PC-9 (cell line): ENCODE data around the gene KIAA0232. TPM values are rescaled to one million over a fixed set of nuclear protein-coding genes. Genes with fewer than 3 reads are reported as not detected.
"Not testable (repeated sequence)": the region's sequence is repeated elsewhere in the genome, so short reads cannot be mapped to it uniquely, and the experiment has no call there.

Experiments
- BruUV-seq: library from RNA; stranded (reverse); fragments of 400-500 nt; replicated peaks from 2 replicates; lab custom pipeline; 2021; lab: Mats Ljungman, UMichigan
- CTCF ChIA-PET: fragments of 300-600 bp; sonication (Branson Sonifier 250); formaldehyde crosslinking; loops from one replicate; lab custom pipeline; 2022; ENCODE audit warnings: antibody characterized with exemption; lab: Charles Lee
- POLR2A ChIA-PET: fragments of 300-600 bp; sonication (Branson Sonifier 250); formaldehyde crosslinking; loops from one replicate; lab custom pipeline; 2022; ENCODE audit warnings: antibody characterized with exemption; ENCODE audit not compliant: unreplicated experiment; lab: Charles Lee
- DNase-seq, 2 experiments: peaks; one replicate each; pipeline versions ENCODE4 v3.0.0 to v3.0.0-alpha.2; 2015 to 2022; ENCODE audit warnings: mixed read lengths in 1 of 2
- H2AFZ ChIP-seq: fragments of 200-600 bp; sonication (generic); 2 replicates; pipeline ENCODE4 v1.8.1; 2017; ENCODE audit warnings: antibody characterized with exemption
- H3F3A ChIP-seq: fragments of 200-600 bp; sonication (generic); 2 replicates; pipeline ENCODE4 v1.8.1; 2017; ENCODE audit warnings: antibody characterized with exemption, mild to moderate bottlenecking, low read depth; ENCODE audit not compliant: insufficient read depth
- H3K27ac ChIP-seq: fragments of 200-600 bp; sonication (generic); 2 replicates; pipeline ENCODE4 v1.6.1; 2016; ENCODE audit warnings: mixed run types
- H3K27me3 ChIP-seq: fragments of 200-600 bp; sonication (generic); 2 replicates; pipeline ENCODE4 v1.6.1; 2016; ENCODE audit warnings: low read depth, mixed run types; ENCODE audit not compliant: insufficient read depth
- H3K36me3 ChIP-seq: fragments of 200-600 bp; sonication (generic); 2 replicates; pipeline ENCODE4 v1.6.1; 2016; ENCODE audit warnings: low read depth, mixed run types
- H3K4me1 ChIP-seq: fragments of 200-600 bp; sonication (generic); replicated peaks from 2 replicates; pipeline ENCODE4 v1.6.1; 2016; ENCODE audit warnings: mixed run types; ENCODE audit not compliant: insufficient read depth
- H3K4me2 ChIP-seq: fragments of 200-600 bp; sonication (generic); 2 replicates; pipeline ENCODE4 v1.6.1; 2017; ENCODE audit warnings: mixed run types
- H3K4me3 ChIP-seq: fragments of 200-600 bp; sonication (generic); 2 replicates; pipeline ENCODE4 v1.6.1; 2016; ENCODE audit warnings: mixed run types
- H3K79me2 ChIP-seq: fragments of 200-600 bp; sonication (generic); 2 replicates; pipeline ENCODE4 v1.6.1; 2017; ENCODE audit warnings: low read depth, mixed run types
- H3K9me2 ChIP-seq: fragments of 200-600 bp; sonication (generic); 2 replicates; pipeline ENCODE4 v1.8.1; 2017; ENCODE audit warnings: mild to moderate bottlenecking; ENCODE audit not compliant: insufficient read depth
- H3K9me3 ChIP-seq: fragments of 200-600 bp; sonication (generic); 2 replicates; pipeline ENCODE4 v1.8.1; 2016; ENCODE audit warnings: low read depth; ENCODE audit not compliant: insufficient read depth
- H4K20me1 ChIP-seq: fragments of 200-600 bp; sonication (generic); 2 replicates; pipeline ENCODE4 v1.8.1; 2017; ENCODE audit not compliant: insufficient read depth
- CTCF ChIP-seq: fragments of 200-600 bp; sonication (generic); conservative IDR thresholded peaks from 2 replicates; pipeline ENCODE4 v1.6.1; 2017; ENCODE audit warnings: mixed run types, antibody characterized with exemption, mild to moderate bottlenecking, moderate library complexity
- EZH2 ChIP-seq: fragments of 200-600 bp; sonication (generic); IDR thresholded peaks from 2 replicates; pipeline ENCODE4 v1.8.0; 2017; ENCODE audit warnings: antibody characterized with exemption, low read depth
- intact Hi-C: fragments of 100-400 bp; cut with micrococcal nuclease; formaldehyde crosslinking; loops from one replicate; pipeline ENCODE4 v1.10.0; 2022; ENCODE audit not compliant: unreplicated experiment
- total RNA-seq: library from RNA; stranded (reverse); gene quantifications from 2 replicates; pipeline ENCODE4 v1.2.3, GENCODE V29; 2021

Gene KIAA0232
- total RNA-seq, 1 experiment from 2014 or later: 24.7 TPM

GRCh38 chr4:6783111-6783981 is 819 bp downstream of the KIAA0232 start:
- Histone ChIP-seq H3K4me3 (peak overlapping the region; percentile 94), H3K4me2 (peak overlapping the region; percentile 95), H3K4me1 (peaks cover 41% of the 10 kb centered on the region), H3K27me3 (no peaks in the 10 kb centered on the region), H3K9me3 (no peaks in the 10 kb centered on the region), H3K36me3 (no peaks in the 10 kb centered on the region; the same call in 1 of the 2 replicates), H4K20me1 (peaks cover 44% of the 10 kb centered on the region), H3K9me2 (no peaks in the 10 kb centered on the region), H3F3A (peaks cover 18% of the 10 kb centered on the region; the same call in 1 of the 2 replicates), H2AFZ (0 out of 2 replicates have a peak overlapping the region, but pooled peaks have one; percentile 73), H3K27ac (peak overlapping the region; percentile 75), H3K79me2 (peaks cover 52% of the 10 kb centered on the region)
- BruUV-seq: TSS peak; percentile 48
- intact Hi-C loops: loop anchor here (2.0 to 5.0 kb wide), 3 partner anchors 63 to 284 kb away; partner anchors contain the start of gene GRPEL1
- POLR2A ChIA-PET: interaction anchor here (0.7 kb wide), 1 partner anchor 13 kb away, joined by 3 read pairs; no protein-coding TSS in a partner anchor
- TF ChIP-seq EZH2 (no peak), CTCF (no peak)
- peak; percentile 59 to 91 for DNase-seq
- CTCF ChIA-PET: interaction anchor here (0.6 kb wide), 1 partner anchor 100 kb away, joined by 3 read pairs; no protein-coding TSS in a partner anchor

- no peak for DNase-seq
- Histone ChIP-seq H3K4me3 (no peak overlapping the region), H3K4me2 (no peak overlapping the region), H4K20me1 (peaks cover 57% of the 10 kb centered on the region), H3K36me3 (no peaks in the 10 kb centered on the region; the same call in 1 of the 2 replicates), H3K4me1 (peaks cover 22% of the 10 kb centered on the region), H3F3A (peaks cover 11% of the 10 kb centered on the region; the same call in 1 of the 2 replicates), H3K27me3 (no peaks in the 10 kb centered on the region), H3K27ac (no peak overlapping the region), H3K9me3 (no peaks in the 10 kb centered on the region), H3K79me2 (peaks cover 72% of the 10 kb centered on the region), H2AFZ (no peak overlapping the region), H3K9me2 (no peaks in the 10 kb centered on the region)
- ChIA-PET CTCF (interaction anchor here (0.6 kb wide), 1 partner anchor 88 kb away, joined by 3 read pairs; no protein-coding TSS in a partner anchor), POLR2A (interaction anchor here (0.6 to 0.7 kb wide), 2 partner anchors 974 to 1742 kb away, joined by 3 to 9 read pairs; no protein-coding TSS in a partner anchor)
- TF ChIP-seq CTCF: no peak
- no peak for TF ChIP-seq EZH2
- no TSS peak for BruUV-seq
- intact Hi-C loops: no loop called here
Observed at GRCh38 chr4:6785572-6785925, 3.0 kb downstream of the KIAA0232 start.

- no TSS peak for BruUV-seq
- H4K20me1 ChIP-seq: peaks cover 65% of the 10 kb centered on the region
Observed at GRCh38 chr4:6788123-6788522, 5.6 kb downstream of the KIAA0232 start.

GRCh38 chr4:6791245-6791644 is 8.7 kb downstream of the KIAA0232 start:
- POLR2A ChIA-PET, H3F3A ChIP-seq, CTCF ChIA-PET, H3K9me3 ChIP-seq, H3K4me1 ChIP-seq, H3K36me3 ChIP-seq, H2AFZ ChIP-seq, H3K27ac ChIP-seq, H3K4me3 ChIP-seq, H3K27me3 ChIP-seq, H3K9me2 ChIP-seq, intact Hi-C loops, H3K4me2 ChIP-seq, BruUV-seq, DNase-seq: not testable (repeated sequence)
- Histone ChIP-seq H3K79me2 (peaks cover 97% of the 10 kb centered on the region), H4K20me1 (peaks cover 59% of the 10 kb centered on the region)

More at GRCh38 chr4:6788123-6788522, 5.6 kb downstream of the KIAA0232 start:
- ChIA-PET POLR2A (interaction anchor here (0.6 kb wide), 1 partner anchor 93 kb away, joined by 4 read pairs; no protein-coding TSS in a partner anchor), CTCF (no interaction called here)
- no peak for DNase-seq
- peaks cover 8% of the 10 kb centered on the region; the same call in 1 of the 2 replicates for H3K4me1 ChIP-seq
- no peak overlapping the region for H3K4me2 ChIP-seq
- H3K36me3 ChIP-seq: no peaks in the 10 kb centered on the region; the same call in 1 of the 2 replicates
- H3K27ac ChIP-seq: no peak overlapping the region
- no peak overlapping the region for H2AFZ ChIP-seq
- intact Hi-C loops: no loop called here
- no peak overlapping the region for H3K4me3 ChIP-seq
- H3K9me2 ChIP-seq: no peaks in the 10 kb centered on the region
- peaks cover 95% of the 10 kb centered on the region for H3K79me2 ChIP-seq
- no peaks in the 10 kb centered on the region for H3K27me3 ChIP-seq
- TF ChIP-seq EZH2 (no peak), CTCF (no peak)
- no peaks in the 10 kb centered on the region for H3K9me3 ChIP-seq
- no peaks in the 10 kb centered on the region for H3F3A ChIP-seq
